T-helper 1 cell treated with Interleukin-12 subunit alpha and Interleukin-12 subunit beta and Interleukin-4 antibody, amounts not matched to agents 30 ng/mL and 1 ng/mL, for 36 hours (primary cell): Measurements from ENCODE around the gene PCDHGB5. TPM values are rescaled to one million over a fixed set of nuclear protein-coding genes. Genes with fewer than 3 reads are reported as not detected.

Experiments used
- intact Hi-C: fragments of 100-400 bp; cut with micrococcal nuclease; formaldehyde crosslinking; loops from one replicate; pipeline ENCODE4 v1.15.1; 2024
- total RNA-seq: library from RNA; stranded (reverse); gene quantifications from 2 replicates; pipeline ENCODE4 v1.2.3, GENCODE V29; 2022

Gene PCDHGB5
- total RNA-seq = 0.46 and 0.66 TPM in 2 replicates

- intact Hi-C loops = loop anchor here (5.0 kb wide), 1 partner anchor 36 kb away; the partner anchor contains the start of gene PCDHGA5
These were observed at the start of gene PCDHGB5 for GRCh38 chr5:141397756-141398551. Gene PCDHGB5, plus strand, starts transcription at chr5:141397947. Its CDS starts 181 bp downstream, at chr5:141398128.

GRCh38 chr5:141349917-141350619 lies 47.7 kb upstream of the PCDHGB5 start, which contains the start of gene PCDHGB1:
Gene PCDHGB1, plus strand, starts transcription at chr5:141350099. Its CDS starts 162 bp downstream, at chr5:141350261.
- intact Hi-C loops = no loop called here

GRCh38 chr5:141351591-141351990 lies 46.2 kb upstream of the PCDHGB5 start:
- intact Hi-C loops = no loop called here

GRCh38 chr5:141354900-141355469 lies 42.8 kb upstream of the PCDHGB5 start, which contains the start of gene PCDHGA4:
Gene PCDHGA4, plus strand, starts transcription at chr5:141355021. Its CDS starts 87 bp downstream, at chr5:141355108.
- intact Hi-C loops = loop anchor here (1.0 to 5.0 kb wide), 2 partner anchors 35 to 67 kb away; partner anchors contain the start of genes PCDHGA11 and TAF7

- intact Hi-C loops = loop anchor here (5.0 kb wide), 1 partner anchor 67 kb away; the partner anchor contains the start of gene PCDHGA11
These were observed 42.1 kb upstream of the PCDHGB5 start for GRCh38 chr5:141355641-141356040.

- intact Hi-C loops = loop anchor here (5.0 kb wide), 1 partner anchor 66 kb away; the partner anchor contains the start of gene PCDHGA11
These were observed 41.6 kb upstream of the PCDHGB5 start for GRCh38 chr5:141356133-141356532.

GRCh38 chr5:141356950-141357349 lies 40.8 kb upstream of the PCDHGB5 start:
- intact Hi-C loops = loop anchor here (5.0 kb wide), 1 partner anchor 65 kb away; the partner anchor contains the start of gene PCDHGA11

- intact Hi-C loops = loop anchor here (1.0 to 10.0 kb wide), 11 partner anchors 37 to 535 kb away; partner anchors contain the start of genes PCDHA11, PCDHA5, PCDHA6 and PCDHB10
These were observed 37.8 kb upstream of the PCDHGB5 start, which contains the start of gene PCDHGB2 for GRCh38 chr5:141359790-141360426. Gene PCDHGB2, plus strand, starts transcription at chr5:141359994. Its CDS starts 142 bp downstream, at chr5:141360136.

GRCh38 chr5:141360685-141361084 lies 37.1 kb upstream of the PCDHGB5 start:
- intact Hi-C loops = loop anchor here (5.0 to 10.0 kb wide), 6 partner anchors 37 to 536 kb away; partner anchors contain the start of genes PCDHA11, PCDHA5, PCDHA6 and PCDHB10

GRCh38 chr5:141362719-141363118 lies 35.0 kb upstream of the PCDHGB5 start:
- intact Hi-C loops = loop anchor here (5.0 to 10.0 kb wide), 6 partner anchors 35 to 538 kb away; partner anchors contain the start of genes PCDHA11, PCDHA5, PCDHA6 and PCDHB10

- intact Hi-C loops = loop anchor here (5.0 to 10.0 kb wide), 6 partner anchors 33 to 539 kb away; partner anchors contain the start of genes PCDHA11, PCDHA5, PCDHA6 and PCDHB10
These were observed 33.6 kb upstream of the PCDHGB5 start, which contains the start of gene PCDHGA5 for GRCh38 chr5:141363952-141364660. Gene PCDHGA5, plus strand, starts transcription at chr5:141364162. Its CDS starts 169 bp downstream, at chr5:141364331.

GRCh38 chr5:141366016-141366896 lies 31.5 kb upstream of the PCDHGB5 start:
- intact Hi-C loops = loop anchor here (10.0 kb wide), 4 partner anchors 131 to 541 kb away; partner anchors contain the start of genes PCDHA11, PCDHA5, PCDHA6 and PCDHB10

- intact Hi-C loops = loop anchor here (5.0 to 10.0 kb wide), 5 partner anchors 43 to 545 kb away; partner anchors contain the start of genes PCDHA11, PCDHA5, PCDHA6 and PCDHB10
These were observed 27.5 kb upstream of the PCDHGB5 start, which contains the start of gene PCDHGB3 for GRCh38 chr5:141369994-141370848. Gene PCDHGB3, plus strand, starts transcription at chr5:141370242. Its CDS starts 153 bp downstream, at chr5:141370395.

GRCh38 chr5:141371572-141372475 lies 25.9 kb upstream of the PCDHGB5 start:
- intact Hi-C loops = loop anchor here (5.0 kb wide), 1 partner anchor 45 kb away; no protein-coding TSS in a partner anchor

GRCh38 chr5:141373673-141374317 lies 24.0 kb upstream of the PCDHGB5 start, which contains the start of gene PCDHGA6:
Gene PCDHGA6, plus strand, starts transcription at chr5:141373891. Its CDS starts 193 bp downstream, at chr5:141374084.
- intact Hi-C loops = loop anchor here (5.0 kb wide), 1 partner anchor 46 kb away; no protein-coding TSS in a partner anchor
